H1 (cell line): ENCODE data around the gene SERHL2. TPM values are rescaled to one million over a fixed set of nuclear protein-coding genes. Genes with fewer than 3 reads are reported as not detected.
A peak's percentile ranks its signal among the peaks of the same experiment; 100 is the strongest.

Experiments used
- ASH2L ChIP-seq: fragments of 200-600, 300-600 bp; sonication (generic); IDR thresholded peaks from one replicate; pipeline ENCODE4 v1.7.1; 2017; ENCODE audit warnings: low read length
- BRCA1 ChIP-seq: IDR thresholded peaks from 2 replicates; pipeline ENCODE4 v1.6.1; 2012; ENCODE audit warnings: low read depth, low read length, improper control_type of control experiment
- CEBPB ChIP-seq: IDR thresholded peaks from 2 replicates; pipeline ENCODE4 v1.6.1; 2012; ENCODE audit warnings: low read depth, low read length
- CHD2 ChIP-seq: IDR thresholded peaks from 2 replicates; pipeline ENCODE4 v1.6.1; 2012; ENCODE audit warnings: low read length, improper control_type of control experiment
- CTBP2 ChIP-seq: IDR thresholded peaks from 2 replicates; pipeline ENCODE4 v1.7.0; 2011; ENCODE audit warnings: borderline replicate concordance, mild to moderate bottlenecking, moderate library complexity, mixed read lengths, low read length; ENCODE audit not compliant: insufficient read depth, insufficient read length
- CTCF ChIP-seq, 3 experiments: IDR thresholded peaks; 1 replicate in 2 of 3; 2 replicates in 1 of 3; pipeline versions ENCODE4 v1.5.1 to v1.6.1; 2011; ENCODE audit warnings: low read length in 3 of 3, mild to moderate bottlenecking in 3 of 3, inconsistent platforms in 2 of 3, low read depth in 1 of 3, moderate library complexity in 1 of 3; ENCODE audit not compliant: insufficient read depth in 1 of 3; ENCODE audit errors: control extremely low read depth in 1 of 3
- EGR1 ChIP-seq: IDR thresholded peaks from 2 replicates; pipeline ENCODE4 v1.6.1; 2011; ENCODE audit warnings: low read depth, low read length, borderline replicate concordance
- HDAC2 ChIP-seq, 2 experiments: fragments of 300-600 bp in 1 of 2; sonication (generic) in 1 of 2; IDR thresholded peaks; 2 replicates each; pipeline ENCODE4 v1.6.1; 2011 to 2012; ENCODE audit warnings: low read depth in 2 of 2, low read length in 2 of 2, mild to moderate bottlenecking in 2 of 2, moderate library complexity in 2 of 2, borderline replicate concordance in 1 of 2, inconsistent platforms in 1 of 2
- KDM1A ChIP-seq: fragments of 200-600, 300-600 bp; sonication (generic); IDR thresholded peaks from 2 replicates; pipeline ENCODE4 v1.7.1; 2016; ENCODE audit warnings: mild to moderate bottlenecking, low read length, borderline replicate concordance
- MAX ChIP-seq: IDR thresholded peaks from 2 replicates; pipeline ENCODE4 v1.6.1; 2012; ENCODE audit warnings: inconsistent platforms
- NANOG ChIP-seq: IDR thresholded peaks from 2 replicates; pipeline ENCODE4 v1.6.1; 2011; ENCODE audit warnings: low read length, low read depth, mild to moderate bottlenecking, inconsistent platforms; ENCODE audit not compliant: insufficient read depth, poor library complexity, severe bottlenecking
- PHF8 ChIP-seq: fragments of 200-600 bp; sonication (generic); conservative IDR thresholded peaks from 2 replicates; pipeline ENCODE4 v1.7.1; 2012; ENCODE audit warnings: low read depth, mild to moderate bottlenecking, inconsistent platforms, low read length, moderate library complexity
- RAD21 ChIP-seq, 2 experiments: IDR thresholded peaks in 1 of 2; conservative IDR thresholded peaks in 1 of 2; 2 replicates each; pipeline ENCODE4 v1.6.1; 2011; ENCODE audit warnings: low read depth in 2 of 2, low read length in 2 of 2, improper control_type of control experiment in 1 of 2, inconsistent platforms in 1 of 2, mild to moderate bottlenecking in 1 of 2, moderate library complexity in 1 of 2
- SIN3A ChIP-seq, 2 experiments: IDR thresholded peaks in 1 of 2; conservative IDR thresholded peaks in 1 of 2; 2 replicates each; pipeline ENCODE4 v1.6.1; 2011 to 2012; ENCODE audit warnings: low read length in 2 of 2, improper control_type of control experiment in 1 of 2, low read depth in 1 of 2, mild to moderate bottlenecking in 1 of 2
- SP2 ChIP-seq: IDR thresholded peaks from 2 replicates; pipeline ENCODE4 v1.6.1; 2012; ENCODE audit warnings: mild to moderate bottlenecking, low read length, inconsistent platforms
- SP4 ChIP-seq: IDR thresholded peaks from 2 replicates; pipeline ENCODE4 v1.6.1; 2012; ENCODE audit warnings: low read length, inconsistent platforms
- SUZ12 ChIP-seq: fragments of 200-600 bp; sonication (generic); IDR thresholded peaks from 2 replicates; pipeline ENCODE4 v1.6.1; 2012; ENCODE audit warnings: mild to moderate bottlenecking, inconsistent platforms, low read length, moderate library complexity, mixed read lengths
- TCF12 ChIP-seq: IDR thresholded peaks from 2 replicates; pipeline ENCODE4 v1.6.1; 2011; ENCODE audit warnings: low read depth, mild to moderate bottlenecking, low read length
- YY1 ChIP-seq: IDR thresholded peaks from 2 replicates; pipeline ENCODE4 v1.6.1; 2011; ENCODE audit warnings: low read depth, mild to moderate bottlenecking, low read length
- ZNF274 ChIP-seq: IDR thresholded peaks from 2 replicates; pipeline ENCODE4 v1.7.0; 2012; ENCODE audit warnings: low read length, borderline replicate concordance; ENCODE audit errors: extremely low read depth
- polyA plus RNA-seq, 7 experiments: library from polyadenylated mRNA; depleted of rRNA in 3 of 7; stranded (reverse) in 5 of 7; unstranded in 2 of 7; fragments of >200 nt in 5 of 7; fragments of 200-250 nt in 2 of 7; gene quantifications; 1 replicate in 5 of 7; 2 replicates in 1 of 7; 4 replicates in 1 of 7; pipeline versions ENCODE4 v1.2.1 to v1.2.3, GENCODE V29; 2011 to 2013; ENCODE audit warnings: missing spikeins in 2 of 7, mixed read lengths in 2 of 7
- total RNA-seq: library from RNA; stranded (reverse); fragmentation: NEBNext Ultra II Directional; extraction: Animal tissue kit (Norgen Biotek cat#: 25700); gene quantifications from 2 replicates; pipeline ENCODE4 v1.2.1, GENCODE V29; 2021

SERHL2 gene
- total and polyA plus RNA-seq, 2 of the 8 experiments (the other 6 are each of a cell fraction or from before 2014, with no cell fraction given) = 0.91 TPM; not detected in 1

GRCh38 chr22:42614312-42615091 is 60.7 kb downstream of the SERHL2 start, which contains the start of gene POLDIP3 (continued):
- TF ChIP-seq TCF12 (no peak), HDAC2 (IDR thresholded peaks at IDR 0.05; ENCODE audit: borderline replicate concordance in 1 of 2, low read depth in 2 of 2, low read length in 2 of 2) (no peak), RAD21 (IDR thresholded peaks at IDR 0.05 in 1 of 2, conservative IDR thresholded peaks at IDR 0.05 in 1 of 2; ENCODE audit: low read depth in 2 of 2, low read length in 2 of 2) (no peak), ASH2L (peak; percentile 60), SP2 (no peak; the same call in 1 of the 2 replicates), SIN3A (conservative IDR thresholded peaks at IDR 0.05 in 1 of 2, IDR thresholded peaks at IDR 0.05 in 1 of 2; ENCODE audit: low read depth in 1 of 2, low read length in 2 of 2) (peak in 1 of 2 experiments; percentile 14; a peak in 1 of 4 replicates), KDM1A (no peak), CHD2 (peak; percentile 99), MAX (peak; percentile 39), CEBPB (no peak), EGR1 (no peak), NANOG (peak; percentile 21), CTCF (IDR thresholded peaks at IDR 0.05; ENCODE audit: control extremely low read depth in 1 of 3, insufficient read depth in 1 of 3, low read depth in 1 of 3, low read length in 3 of 3) (peak in 1 of 3 experiments; percentile 32; a peak in 1 of 4 replicates), ZNF274 (no peak), YY1 (peak; percentile 97), PHF8 (peak; percentile 95), BRCA1 (peak; percentile 96), SUZ12 (no peak), CTBP2 (no peak), SP4 (no peak; the same call in 1 of the 2 replicates)
